DMS 273 treated with DMSO at 0.1 percent for 48 hours (cell line): Measurements from ENCODE around the gene PMPCA.

Experiments used
- DNase-seq: peaks from one replicate; lab custom pipeline; 2025; lab: John Stamatoyannopoulos, UW

The PMPCA gene

DNA sequence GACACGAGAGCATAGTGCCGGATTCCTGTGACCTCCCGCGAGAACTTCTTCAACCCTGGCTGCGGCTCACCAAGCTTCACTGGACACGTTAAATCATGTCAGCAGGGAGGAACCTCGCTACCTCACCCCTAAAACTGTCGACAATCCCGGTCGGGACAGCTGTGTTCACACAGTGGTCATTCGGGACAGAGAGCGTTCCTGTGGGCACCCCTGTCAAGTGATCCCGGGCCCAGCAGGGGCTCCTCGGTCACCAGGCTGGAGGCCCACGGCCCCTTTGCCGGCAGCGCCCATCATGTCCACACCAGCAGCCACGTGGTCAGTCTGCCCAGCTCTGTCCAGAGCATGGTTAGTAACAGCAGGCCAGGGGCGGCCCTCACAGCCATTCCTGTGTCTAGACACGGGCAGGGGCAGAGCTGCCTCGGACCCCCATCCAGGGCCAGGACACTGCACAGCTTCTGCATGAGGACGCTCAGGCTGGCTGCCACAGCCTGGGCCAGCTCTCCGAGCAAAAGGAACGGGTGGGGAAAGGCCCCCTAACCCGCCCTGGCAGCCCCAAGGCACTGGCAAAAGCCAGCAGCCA, 25.7 kb downstream of the PMPCA start:
- DNase-seq, result no peak

GRCh38 chr9:136437430-136437829, 27.0 kb downstream of the PMPCA start:
- no peak for DNase-seq

GRCh38 chr9:136437839-136438547, 27.5 kb downstream of the PMPCA start:
- no peak for DNase-seq

DNA sequence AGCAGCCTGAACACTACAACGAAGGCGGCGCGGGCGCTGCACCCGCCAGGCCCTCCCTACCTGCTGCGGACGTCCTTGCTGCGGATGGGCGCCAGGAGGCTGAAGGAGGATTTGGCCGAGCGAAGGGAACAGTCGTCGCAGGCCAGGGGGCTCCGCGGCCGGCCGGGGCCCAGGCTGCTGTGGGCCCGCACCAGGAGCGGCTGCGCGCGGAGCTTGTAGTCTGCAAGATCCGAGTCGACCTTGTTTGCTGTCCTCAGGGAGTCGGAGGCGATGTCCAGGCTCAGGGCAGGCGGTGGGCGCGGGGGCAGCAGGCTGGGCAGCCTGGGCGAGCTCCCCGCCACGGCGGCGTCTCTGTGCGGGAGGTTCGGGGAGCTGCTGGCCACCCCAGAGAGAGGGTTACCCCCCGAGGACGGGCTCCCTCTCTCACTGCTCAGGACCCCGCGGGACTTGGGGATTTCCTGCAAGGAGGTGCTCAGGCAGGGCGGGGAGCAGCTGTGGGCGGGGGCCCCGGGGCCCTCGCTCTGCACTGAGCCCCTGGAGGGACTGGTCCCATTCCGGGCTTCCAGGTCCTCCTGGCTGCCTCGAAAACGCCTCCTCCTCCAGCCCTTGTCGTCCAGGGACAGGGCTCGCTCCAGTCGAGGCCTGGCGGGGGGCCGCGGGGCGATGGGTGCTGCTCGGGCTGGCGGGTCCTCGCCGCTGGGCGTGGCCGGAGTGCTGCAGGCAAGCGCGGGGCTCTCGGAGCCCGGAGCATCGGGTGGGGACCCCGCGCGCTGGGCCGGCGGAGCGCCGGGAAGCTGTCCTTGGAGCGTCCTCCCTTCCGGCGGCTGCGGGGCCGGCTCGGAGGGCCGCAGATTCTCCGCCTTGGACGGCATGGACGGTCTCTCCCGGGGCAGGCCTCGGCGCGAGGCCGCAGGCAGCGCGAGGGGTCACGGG, 28.4 kb downstream of the PMPCA start:
- DNase-seq, result no peak

- DNase-seq, result no peak
These were observed 29.3 kb downstream of the PMPCA start, which contains the start of gene INPP5E for GRCh38 chr9:136439481-136440408. Gene INPP5E (minus strand): TSS chr9:136439845. CDS start chr9:136439419, 426 bp downstream.

DNA sequence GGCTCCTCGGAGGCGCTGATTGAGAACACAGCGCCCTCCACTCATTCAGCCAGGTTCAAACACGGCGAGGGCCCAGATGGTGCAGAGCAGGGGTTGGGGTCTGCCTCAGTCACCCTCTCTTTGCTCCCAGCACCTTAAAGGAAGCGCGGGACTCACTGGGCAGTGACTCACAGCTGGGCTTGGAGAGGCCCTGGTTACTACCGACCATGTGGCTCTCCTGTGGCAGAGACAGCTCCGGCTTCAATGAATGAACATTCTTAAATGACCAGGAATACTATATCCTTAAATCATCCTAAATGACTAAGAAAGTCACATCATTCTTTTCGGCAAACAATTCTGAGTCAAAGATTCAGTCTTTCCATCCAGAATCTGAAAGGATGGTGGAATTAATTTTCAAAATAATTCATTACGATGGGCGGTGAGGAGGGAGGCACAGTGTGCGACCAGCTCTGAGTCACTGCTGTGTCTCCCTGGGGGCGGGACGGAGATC, 30.8 kb downstream of the PMPCA start:
- no peak for DNase-seq

DNA sequence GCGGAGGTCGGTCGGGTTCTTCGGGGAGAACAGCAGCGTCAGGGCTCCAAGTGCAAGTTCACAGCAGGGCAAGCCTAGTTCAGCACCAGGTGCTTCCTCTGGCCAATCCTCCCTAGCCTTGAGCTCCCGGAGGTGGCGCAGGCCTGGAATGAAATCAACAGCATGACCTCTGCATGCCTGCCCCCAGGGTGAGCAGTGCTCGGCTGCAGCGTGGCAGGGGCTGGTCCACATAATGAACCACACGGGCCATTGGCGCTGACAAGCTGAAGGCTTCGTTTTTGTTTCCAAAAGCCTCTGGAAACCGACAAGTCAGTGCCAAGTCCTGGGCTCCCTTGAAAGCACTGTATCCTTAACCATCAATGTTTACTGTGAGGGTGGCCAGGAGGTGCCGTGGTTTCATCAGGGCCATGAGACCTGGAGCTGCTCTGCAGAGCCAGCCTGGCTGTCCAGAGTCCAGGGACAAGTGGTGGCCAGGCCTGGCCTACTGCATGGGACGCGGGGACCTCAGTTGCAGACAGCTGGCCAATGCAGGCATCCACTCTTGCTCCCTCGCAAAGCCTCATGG, 31.3 kb downstream of the PMPCA start:
- no peak for DNase-seq

- DNase-seq, result no peak
These were observed 31.8 kb downstream of the PMPCA start for GRCh38 chr9:136442265-136442664.

DNA sequence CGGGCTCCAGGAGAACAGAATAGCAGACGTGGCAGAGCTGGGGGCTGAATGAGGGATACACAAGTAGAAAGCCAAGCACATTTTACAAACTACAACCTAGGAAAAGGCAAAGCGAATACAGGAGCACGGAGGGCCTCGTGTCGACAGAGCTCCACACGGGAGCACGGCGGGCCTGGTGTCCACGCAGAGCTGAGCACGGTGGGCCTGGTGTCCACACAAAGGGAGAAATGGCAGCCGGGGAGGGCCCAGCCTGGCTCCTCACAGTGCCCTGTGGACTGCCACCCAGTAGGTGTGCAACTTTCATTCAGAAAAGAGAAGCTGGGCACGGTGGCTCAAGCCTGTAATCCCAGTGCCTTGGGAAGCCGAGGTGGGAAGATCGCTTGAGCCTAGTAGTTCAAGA, 32.6 kb downstream of the PMPCA start:
- DNase-seq, result no peak

DNA sequence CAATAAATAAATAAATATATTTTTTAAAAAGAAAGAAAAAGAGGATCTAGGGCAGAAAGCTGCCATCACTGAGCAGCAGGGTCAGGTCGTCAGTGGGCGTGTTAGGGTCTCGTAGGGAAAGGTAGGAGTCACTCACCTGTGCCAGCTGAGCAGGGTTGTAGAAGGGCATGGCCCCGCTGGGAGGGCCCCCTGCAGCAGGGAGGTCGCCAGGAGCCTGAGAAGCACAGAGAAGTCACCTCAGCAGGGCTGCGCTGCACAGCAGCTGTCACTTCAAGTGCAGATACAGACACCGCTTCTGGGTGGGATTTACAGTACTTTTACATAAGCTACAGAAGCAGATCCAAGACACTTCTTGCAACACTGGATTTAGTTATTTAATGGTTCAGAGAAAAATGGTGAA, 33.2 kb downstream of the PMPCA start:
- no peak for DNase-seq

DNA sequence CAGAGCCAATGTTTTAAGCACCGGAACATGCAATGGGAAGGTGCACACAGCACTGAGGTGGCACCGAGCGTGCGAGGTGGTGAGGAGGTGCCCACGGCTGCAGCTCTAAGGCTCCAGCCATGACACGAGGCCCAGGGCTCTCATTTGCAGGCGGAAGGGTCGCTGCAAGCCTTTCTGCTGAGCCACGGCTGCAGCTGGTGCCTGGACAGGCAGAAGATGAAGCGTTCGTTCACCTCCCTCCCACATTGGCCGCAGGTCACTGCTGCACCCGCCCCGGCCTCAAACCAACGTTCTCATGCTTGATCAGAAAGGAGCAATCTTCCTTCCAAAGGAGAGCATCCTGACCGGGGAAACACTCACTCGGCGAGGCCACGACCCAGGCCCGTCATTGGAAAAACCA, 33.6 kb downstream of the PMPCA start:
- no peak for DNase-seq

DNA sequence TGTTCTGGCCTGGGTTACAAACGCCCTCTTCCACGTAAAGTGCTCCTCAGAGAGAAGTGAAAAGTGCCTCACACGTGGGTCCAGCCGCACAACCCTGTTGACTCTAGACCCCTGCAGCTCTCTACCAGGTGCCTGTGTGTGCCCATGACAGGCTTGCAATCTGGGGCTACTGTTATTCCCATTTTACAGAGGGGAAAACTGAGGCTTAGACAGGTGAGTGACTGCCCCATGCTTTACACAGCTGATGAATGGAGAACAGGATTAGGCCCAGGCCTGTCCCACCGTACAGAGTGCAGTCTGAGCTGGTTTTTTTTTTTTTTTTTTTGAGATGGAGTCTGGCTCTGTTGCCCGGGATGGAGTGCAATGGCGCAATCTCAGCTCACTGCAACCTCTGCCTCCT, 35.3 kb downstream of the PMPCA start:
- no peak for DNase-seq

DNA sequence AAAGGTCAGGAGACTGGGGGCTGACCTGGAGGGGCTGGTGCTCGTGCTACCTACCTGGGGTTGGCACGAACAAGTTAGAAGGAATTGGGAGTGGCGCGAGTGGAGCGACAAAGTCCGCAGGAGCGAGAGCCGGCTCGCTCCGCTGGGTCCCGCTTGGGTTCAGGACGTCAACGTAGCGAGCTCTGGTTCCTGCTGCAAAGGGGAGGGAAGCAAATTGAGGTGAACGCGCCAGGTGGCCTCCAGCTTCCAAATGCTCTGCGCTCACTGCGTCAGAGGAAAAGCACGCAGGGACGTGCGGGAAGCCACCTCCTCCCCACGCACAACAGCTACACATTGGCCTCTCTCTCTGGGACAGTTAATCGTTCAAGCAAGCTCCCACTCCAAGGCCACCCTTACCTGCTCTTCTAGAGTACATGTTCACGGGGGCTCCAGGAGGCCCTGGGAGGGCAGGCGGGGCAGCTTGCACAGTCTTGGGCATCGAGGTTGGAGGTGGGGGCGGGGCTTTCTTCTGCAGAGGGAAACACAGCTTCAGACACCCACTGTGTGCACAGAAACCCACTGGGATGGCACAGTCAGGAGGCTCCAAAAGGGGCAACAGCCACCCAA, 36.8 kb downstream of the PMPCA start:
- no peak for DNase-seq

DNA sequence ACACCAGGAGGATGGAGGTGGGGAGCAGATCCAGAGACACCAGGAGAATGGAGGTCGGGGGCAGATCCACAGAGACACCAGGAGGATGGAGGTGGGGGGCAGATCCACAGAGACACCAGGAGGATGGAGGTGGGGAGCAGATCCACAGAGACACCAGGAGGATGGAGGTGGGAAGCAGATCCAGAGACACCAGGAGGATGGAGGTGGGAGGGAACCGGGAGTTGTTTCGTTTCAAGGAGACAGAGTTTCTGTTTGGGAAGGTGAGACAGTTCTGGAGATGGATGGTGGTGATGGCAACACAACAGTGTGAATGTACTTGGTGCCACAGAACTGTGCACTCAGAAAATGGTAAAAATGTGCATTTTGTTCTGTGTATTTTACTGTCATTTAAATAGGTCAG, 38.2 kb downstream of the PMPCA start:
- DNase-seq, result no peak

GRCh38 chr9:136451221-136451877, 40.9 kb downstream of the PMPCA start:
- DNase-seq, result no peak

DNA sequence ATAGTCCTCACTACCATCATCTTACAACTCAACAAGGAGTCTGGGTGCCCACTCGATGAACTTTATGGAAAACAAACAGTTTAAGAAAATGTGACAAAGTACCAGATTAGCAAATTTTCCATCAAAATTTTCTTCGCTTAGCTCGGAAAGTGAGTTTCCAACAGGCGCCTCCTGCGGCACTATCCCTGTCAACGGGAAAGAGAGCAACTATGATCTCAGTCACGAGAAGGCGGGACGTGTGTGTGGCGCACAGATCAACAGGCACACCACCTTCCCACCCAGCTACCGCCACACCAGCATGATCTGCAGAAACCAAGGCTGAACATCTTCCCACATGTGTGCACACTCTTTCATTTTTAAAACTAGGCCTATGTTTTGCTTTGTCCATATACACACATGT, 42.9 kb downstream of the PMPCA start:
- DNase-seq, result no peak

- no peak for DNase-seq
These were observed 43.8 kb downstream of the PMPCA start for GRCh38 chr9:136454026-136454796.

DNA sequence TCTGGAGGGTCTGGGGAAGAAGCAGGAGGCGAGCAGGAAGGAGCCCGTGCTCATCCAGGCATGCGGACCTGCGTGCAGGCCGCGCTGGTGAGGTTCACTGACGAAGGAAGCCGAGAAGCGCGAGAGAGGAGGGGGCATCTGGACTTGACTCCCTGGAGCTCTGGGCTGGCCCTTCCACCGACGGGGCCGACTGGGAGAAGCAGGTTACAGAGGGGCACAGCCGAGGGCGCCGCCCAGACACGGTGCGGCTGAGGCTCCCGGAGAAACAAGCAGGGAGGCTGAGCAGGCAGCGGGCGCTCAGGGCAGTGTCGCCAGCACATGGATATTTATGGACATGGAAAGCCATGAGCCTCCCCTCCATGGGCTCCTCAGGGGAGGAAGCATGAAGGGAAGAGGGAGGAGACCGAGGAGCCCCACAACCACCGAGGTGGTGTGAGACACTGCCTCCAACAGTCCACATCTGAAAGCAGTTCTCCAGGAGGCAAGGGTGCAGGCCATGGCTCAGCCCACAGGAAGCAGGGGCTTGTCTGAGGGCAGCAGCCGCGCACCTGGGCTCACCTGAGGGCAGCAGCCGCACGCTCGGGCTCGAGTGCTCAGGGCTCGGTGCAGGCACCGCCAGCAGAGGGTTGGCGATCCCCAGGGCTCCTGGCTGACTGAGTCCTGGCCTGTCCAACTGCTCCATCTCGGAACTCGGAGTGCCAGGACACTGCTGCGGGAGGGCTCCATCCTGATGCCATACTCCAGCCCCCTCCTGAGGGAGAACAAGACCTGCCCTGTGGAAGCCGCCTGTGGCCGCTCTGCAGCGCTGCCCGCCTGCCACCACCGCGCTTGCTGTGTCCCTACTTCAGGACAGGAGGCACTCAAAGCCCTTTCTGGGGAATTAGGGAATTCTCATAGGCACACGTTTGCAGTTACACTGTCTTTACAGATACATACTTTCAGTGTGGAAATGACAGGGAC, 44.9 kb downstream of the PMPCA start:
- DNase-seq, result no peak
